ENCODE data around the gene TNP2.

Gene TNP2

DNA sequence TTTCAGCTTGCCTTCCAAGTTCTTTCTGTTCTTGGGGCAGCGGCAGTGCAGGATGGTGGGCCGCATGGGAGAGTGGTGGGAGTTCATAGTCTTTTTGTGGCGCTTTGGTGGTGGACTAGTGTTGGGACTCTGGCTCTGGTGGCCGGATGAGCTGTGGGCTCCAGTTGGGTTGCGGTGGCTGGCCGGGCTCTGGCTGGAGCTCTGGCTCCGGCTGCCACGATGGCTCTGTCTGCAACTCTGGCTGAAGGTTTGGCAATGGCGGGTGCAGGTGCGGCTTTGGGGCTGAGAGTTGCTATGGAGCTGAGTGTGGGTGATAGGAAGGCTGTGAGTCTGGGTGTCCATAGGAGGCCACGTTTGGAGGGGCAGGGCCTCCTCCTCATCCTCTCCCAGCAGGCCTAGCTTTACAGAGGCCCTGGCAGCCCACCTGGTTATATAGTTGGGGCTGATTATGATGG, at the start of gene TNP2:
Gene TNP2 (minus strand): TSS at position 405 of the 455 bp plus-strand sequence. CDS start 63 bp downstream, at position 342.
- no peak for DNase-seq (ENCODE audit: low read depth in 2 of 2)

DNA sequence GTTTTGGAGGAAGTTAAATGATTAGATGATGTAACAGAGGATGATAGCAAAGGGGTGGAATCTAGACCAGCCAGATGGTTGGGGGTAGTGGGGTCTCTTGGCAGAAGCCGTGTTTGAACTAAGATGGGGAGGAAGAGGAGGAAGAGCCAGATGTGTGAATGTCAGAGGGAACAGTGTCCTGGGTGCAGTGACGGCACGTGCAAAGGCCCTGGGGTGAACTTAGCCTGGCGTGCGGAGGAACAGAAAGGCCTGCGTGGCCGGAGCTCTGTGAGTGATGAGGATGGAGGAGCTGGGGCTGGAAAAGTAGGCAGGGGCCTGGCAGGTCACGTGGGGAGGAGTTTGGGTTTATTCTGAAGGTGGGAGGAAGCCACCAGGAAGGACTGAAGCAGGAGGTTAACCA, 49.7 kb upstream of the TNP2 start:
- DNase-seq (ENCODE audit: low read depth in 2 of 2), result no peak

DNA sequence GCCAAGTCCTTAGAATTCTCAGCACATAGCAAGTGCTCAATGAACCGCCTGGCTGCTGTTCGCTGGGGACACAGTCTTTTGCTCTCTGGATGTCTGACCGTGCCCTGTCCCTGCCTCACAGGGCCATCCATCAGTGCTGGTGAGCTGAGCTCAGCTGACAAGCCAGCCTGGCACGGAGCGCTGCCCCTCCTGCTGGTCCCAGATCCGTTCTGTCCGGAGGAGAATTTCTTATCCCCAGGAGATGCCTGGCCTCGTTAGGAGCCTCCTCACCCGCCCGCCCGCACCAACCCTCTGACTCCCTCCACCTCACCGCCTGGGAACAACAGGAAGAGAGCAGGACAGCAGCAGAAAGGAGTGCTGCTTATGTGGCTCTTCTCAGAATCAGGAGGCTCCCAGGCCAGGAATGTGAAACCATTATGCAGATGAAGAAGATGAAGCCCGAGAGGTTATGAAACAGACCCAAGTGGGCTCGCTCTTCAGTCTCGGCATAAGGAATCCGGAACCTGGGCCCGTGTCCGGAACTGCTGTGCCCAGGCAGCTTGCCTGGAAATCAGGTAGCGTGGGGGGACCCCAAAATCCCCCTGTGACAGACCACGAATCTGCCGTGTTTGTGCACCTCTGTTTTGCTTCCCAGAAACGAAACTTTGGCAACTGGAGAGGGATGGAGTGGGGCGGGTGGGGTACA, 47.3 kb upstream of the TNP2 start:
- no peak for DNase-seq (ENCODE audit: low read depth in 2 of 2)

DNA sequence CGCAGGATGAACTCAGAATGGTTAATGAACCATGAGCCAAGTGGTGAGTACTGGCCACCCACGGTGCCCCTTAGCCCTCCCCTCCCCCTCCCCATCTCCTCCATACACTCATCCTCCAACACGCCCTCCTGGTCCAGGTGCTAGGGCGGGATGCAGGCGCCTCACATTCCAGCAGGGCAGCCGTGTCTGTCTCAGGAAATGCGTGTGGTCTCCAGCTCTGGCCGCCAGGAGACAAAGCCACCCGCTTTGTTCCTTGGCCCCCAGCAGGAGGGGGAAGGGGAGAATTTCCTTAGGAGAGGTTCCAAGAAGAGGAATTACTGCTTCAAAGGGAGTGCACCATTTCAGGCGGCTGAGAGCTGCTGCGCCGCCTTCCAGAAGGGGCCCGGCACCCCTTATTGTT, 46.4 kb upstream of the TNP2 start:
- no peak for DNase-seq (ENCODE audit: low read depth in 2 of 2)

DNA sequence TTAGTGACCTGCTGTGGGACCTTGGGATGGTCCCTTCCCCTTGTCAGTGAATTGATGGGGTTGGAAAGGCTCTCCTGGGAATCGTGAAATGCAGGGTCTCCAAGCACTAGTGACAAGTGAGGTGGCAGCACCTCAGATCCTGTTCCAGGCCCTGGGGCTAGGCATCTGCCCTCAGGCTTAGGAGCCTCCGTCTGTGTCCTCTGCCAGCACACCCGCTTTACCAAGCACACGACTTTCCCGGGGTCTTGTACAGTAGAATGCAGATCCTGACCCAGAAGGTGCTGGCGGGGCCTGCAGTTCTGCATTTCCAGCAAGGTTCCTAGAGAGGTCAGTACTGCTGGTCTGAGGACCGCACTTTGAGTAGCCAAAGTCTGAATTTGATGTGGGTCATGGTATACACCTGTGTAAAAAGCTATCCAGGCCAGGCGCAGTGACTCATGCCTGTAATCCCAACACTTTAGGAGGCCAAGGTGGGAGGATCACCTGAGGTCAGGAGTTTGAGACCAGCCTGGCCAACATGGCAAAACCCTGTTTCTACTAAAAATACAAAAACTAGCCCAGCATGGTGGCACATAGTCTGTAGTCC, 45.3 kb upstream of the TNP2 start:
- DNase-seq (ENCODE audit: low read depth in 2 of 2), result no peak

DNA sequence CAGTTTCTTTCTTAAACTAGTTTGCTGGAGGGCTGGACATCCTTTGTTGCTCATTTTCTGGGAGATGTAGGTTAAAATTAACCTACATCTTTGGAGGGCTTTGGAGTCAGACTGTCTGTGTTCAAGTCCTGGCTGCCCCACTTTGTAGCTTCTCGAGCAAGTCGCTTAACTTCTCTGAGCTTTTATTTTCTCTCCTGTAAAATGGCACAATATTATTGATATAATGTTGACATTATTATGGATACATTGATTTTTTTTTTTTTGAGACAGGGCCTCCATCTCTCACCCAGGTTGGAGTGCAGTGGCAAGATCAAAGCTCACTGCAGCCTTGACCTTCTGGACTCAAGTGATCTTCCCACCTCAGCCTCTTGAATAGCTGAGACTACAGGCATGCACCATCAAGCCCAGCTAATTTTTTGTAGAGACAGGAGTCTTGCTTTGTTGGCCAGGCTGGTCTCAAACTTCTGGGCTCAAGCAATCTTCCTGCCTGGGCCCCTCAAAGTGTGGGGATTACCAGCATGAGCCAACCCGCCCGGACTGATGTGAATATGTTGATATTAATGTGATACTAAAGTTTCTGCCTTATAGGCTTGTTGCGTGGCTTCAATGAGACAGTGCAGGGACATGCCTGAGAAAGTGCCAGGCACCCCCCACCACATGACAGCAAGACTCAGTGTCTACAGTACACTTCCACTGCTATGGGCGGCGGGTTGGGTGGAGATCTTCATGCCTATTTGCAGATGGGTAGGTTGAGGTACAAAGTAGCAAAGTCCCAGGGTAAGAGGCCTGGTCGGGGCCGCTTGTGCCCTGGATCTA, 44.6 kb upstream of the TNP2 start:
- no peak for DNase-seq (ENCODE audit: low read depth in 2 of 2)

GRCh38 chr16:11312718-11313492, 43.8 kb upstream of the TNP2 start:
- no peak for DNase-seq (ENCODE audit: low read depth in 2 of 2)

GRCh38 chr16:11310997-11311561, 42.0 kb upstream of the TNP2 start:
- no peak for DNase-seq (ENCODE audit: low read depth in 2 of 2)

GRCh38 chr16:11310634-11310977, 41.5 kb upstream of the TNP2 start:
- no peak for DNase-seq (ENCODE audit: low read depth in 2 of 2)

DNA sequence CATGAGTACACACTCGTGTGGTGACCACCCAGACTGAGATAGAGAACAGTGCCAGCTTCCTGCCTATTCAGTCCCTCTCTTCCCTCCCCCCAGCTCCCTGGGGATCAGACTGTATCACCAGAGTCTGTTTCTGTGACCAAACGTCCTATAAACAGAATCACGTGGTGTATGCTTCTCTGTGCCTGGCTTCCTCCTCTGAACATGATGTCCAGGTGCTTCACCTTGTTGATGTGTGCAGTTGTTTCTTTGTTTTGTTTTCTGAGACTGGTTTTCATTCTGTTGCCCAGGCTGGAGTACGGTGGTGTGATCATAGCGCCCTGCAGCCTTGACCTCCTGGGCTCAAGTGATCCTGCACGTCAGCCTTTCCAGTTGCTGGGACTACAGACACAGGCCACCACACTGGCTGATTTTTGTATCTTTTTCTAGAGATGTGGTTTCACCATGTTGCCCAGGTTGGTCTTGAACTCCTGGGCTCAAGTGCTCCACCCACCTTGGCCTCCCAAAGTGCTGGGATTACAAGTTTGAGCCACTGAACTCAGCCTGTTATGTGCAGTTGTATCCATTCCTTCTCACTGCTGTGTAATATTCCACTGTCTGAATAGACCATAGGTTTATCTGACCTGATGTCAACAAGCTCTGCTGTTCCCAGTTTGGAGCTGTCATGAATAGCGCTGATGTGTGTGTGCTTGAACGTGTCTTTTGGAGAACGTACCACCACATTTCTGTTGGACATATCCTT, 40.9 kb upstream of the TNP2 start:
- DNase-seq (ENCODE audit: low read depth in 2 of 2), result no peak

DNA sequence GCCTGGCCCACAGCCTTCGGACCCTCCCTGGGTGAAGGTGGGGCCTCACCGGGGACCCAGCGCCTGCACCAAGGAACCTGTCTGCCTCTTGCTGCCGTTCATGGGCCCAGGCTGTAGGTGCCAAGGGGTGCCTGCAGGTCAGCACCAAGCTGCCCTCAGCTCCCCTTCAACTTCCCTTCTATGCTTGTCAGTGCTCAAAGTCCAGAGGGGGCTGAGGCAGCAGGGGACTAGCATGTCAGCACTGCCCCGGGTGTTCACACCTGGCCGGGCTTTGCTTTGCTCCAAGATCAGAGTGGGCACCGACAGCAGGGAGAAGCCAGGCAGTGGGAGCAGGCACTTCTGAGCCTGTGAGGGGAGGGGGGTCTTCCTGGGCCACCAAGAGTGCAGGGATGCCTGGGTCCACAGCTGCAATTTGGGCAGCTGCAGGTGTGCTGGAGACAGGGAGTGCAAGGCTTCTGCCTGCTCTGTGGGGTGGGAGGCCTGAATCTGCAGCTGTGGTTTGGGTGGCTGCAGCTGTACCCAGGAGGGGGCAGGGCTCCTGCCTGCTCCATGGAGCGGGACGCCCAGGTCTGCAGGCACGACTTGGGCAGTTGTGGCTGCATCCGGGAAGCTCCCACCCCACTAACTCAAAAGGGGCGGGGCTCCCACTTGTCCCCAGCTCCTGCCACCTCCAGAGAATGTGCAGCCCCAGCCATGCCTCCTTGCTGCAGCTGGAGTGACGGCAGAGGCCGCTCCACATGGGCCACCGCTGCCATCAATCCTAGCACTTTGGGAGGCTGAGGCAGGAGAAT, 39.6 kb upstream of the TNP2 start:
- no peak for DNase-seq (ENCODE audit: low read depth in 2 of 2)

- DNase-seq (ENCODE audit: low read depth in 2 of 2), result no peak
Measured at GRCh38 chr16:11307639-11308492, 38.7 kb upstream of the TNP2 start.

- DNase-seq (ENCODE audit: low read depth in 2 of 2), result no peak
Measured at GRCh38 chr16:11306997-11307638, 38.0 kb upstream of the TNP2 start.

DNA sequence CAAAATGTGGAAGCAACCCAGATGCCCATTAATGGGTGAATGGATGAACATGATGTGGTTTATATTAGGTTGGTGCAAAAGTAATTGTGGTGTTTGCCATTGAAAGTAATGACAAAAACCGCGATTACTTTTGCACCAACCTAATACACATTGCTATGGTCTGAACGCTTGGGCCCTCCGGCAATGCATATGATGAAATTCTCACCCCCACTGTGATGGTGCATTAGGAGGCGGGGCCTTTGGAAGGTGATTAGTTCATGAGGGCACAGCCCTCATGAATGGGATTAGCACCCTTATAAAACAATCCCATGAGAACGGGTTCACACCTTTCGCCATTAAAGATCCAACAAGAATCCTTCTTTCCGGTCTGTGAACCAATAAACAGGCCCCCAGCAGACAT, 37.3 kb upstream of the TNP2 start:
- DNase-seq (ENCODE audit: low read depth in 2 of 2), result no peak

DNA sequence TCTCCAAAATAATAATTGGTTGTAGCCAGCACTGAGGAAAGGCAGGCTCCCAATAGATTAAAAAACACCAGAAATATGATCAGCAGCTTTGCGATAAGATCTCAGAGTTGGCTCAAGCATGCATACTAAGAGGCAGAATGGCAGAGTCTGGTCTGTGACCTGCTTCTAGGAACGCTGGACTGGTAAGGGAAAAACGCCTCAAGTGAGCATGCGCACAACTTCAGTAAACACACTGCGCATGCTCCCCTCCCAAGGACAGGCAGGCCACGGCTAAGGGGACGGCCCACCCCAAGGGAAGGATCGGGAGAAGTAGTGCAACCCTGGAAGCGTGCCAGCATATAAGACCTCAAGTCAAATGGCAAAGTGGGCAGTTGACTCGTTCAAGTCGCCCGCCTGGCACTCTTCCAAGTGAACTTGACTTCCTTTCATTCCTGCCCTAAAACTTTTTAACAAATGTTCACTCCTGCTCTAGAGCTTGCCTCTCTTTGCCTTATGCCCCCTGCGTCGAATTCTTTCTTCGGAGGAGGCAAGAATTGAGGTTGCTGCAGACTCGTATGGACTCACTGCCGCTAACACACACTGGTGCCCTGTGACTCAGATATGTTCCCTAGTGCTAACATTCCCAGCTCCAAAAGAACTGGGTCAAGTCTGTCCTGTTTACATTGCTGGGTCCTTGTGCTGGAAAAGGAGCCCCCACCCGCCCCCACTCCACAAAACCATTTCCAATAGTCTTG, 34.4 kb upstream of the TNP2 start:
- no peak for DNase-seq (ENCODE audit: low read depth in 2 of 2)

- no peak for DNase-seq (ENCODE audit: low read depth in 2 of 2)
Measured at GRCh38 chr16:11302977-11303376, 33.9 kb upstream of the TNP2 start.

- no peak for DNase-seq (ENCODE audit: low read depth in 2 of 2)
Measured at GRCh38 chr16:11301645-11302501, 32.7 kb upstream of the TNP2 start.

Measured in stimulated activated CD8-positive, alpha-beta memory T cell treated with anti-CD3 and anti-CD28 coated beads, Interleukin-2, amount 100 ng/mL, for 48 hours (primary cell).